Measurements from ENCODE around the gene RALGDS.
"Not testable (repeated sequence)": the region's sequence is repeated elsewhere in the genome, so short reads cannot be mapped to it uniquely, and the experiment has no call there.

The RALGDS gene

GRCh38 chr9:133086212-133086860, 34.7 kb downstream of the RALGDS start:
- DNase-seq = not testable (repeated sequence)

- DNase-seq = not testable (repeated sequence)
These were observed 37.4 kb downstream of the RALGDS start for GRCh38 chr9:133083688-133084087.

GRCh38 chr9:133081957-133082644, 38.9 kb downstream of the RALGDS start:
- not testable (repeated sequence) for DNase-seq

DNA sequence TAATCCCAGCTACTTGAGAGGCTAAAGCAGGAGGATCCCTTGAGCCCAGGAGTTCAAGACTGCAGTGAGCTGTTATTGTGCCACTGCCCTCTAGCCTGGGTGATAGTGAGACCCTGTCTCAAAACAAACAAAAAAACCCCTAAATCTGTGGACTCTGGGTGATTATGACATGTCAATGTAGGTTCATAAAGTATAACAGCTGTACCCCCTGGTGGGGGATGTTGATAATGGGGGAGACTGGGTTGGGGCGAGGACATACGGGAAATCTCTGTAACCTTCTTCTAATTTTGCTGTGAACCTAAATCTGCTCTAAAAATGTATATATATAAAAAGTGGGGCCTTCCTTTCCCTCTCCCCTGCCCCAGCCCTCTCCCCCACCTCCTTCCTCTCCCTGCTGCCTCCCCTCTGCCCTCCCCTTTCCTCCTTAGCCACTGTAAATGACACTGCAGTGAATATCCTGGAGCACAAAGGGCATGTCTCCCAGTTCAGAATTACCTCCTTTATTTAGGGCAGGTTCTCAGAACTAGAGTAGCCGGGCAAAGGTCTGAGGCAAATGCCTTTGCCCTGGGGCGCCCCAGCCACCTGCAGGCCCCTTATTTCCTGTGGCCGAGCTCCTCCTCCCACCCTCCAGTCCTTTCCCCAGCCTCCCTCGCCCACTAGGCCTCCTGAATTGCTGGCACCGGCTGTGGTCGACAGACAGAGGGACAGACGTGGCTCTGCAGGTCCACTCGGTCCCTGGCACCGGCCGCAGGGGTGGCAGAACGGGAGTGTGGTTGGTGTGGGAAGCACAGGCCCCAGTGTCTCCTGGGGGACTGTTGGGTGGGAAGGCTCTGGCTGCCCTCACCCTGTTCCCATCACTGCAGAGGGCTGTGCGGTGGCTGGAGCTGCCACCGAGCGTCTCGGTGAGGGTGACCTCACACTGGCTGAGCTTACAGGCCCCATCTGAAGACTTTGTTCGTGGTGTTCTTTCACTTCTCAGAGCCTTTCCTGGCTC, 40.0 kb downstream of the RALGDS start:
- not testable (repeated sequence) for DNase-seq

- DNase-seq = no peak
These were observed 40.9 kb downstream of the RALGDS start for GRCh38 chr9:133080161-133080560.

GRCh38 chr9:133078486-133078885, 42.6 kb downstream of the RALGDS start:
- no peak for DNase-seq

GRCh38 chr9:133076691-133077090, 44.3 kb downstream of the RALGDS start:
- DNase-seq = no peak

DNA sequence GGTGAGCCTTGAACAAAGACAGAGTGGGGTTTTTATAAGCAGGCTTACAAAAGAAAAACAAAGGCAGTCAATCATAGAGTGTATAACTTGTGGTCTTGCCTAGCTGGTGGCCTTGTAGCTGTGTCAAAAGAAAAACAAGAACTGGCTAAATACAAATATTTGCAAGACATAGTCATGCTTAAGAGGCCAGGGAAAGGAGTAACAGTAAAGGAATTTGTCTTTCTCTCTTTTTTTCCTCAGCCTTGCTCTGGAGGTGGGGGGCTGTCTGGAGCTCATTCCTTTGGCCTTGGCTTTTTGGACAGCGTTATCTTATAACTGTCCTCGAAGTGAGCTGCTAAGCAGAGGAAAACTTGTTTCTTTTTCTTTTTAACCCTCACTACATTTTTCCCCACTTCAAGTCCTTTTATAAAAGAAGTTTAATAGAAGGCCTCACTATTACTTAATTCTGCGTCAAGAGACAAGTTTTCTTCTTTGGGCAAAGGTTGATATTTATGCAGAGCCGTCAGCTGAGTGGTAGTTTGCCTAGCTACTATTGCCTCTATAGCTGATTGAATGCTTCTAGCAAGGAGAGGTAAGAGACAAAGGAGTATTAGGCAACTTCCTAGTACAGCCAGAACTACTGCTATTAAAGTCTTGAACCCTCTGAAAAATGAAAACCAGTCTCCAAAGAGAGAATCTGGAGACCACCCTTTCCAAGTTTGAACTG, 45.0 kb downstream of the RALGDS start:
- no peak for DNase-seq

DNA sequence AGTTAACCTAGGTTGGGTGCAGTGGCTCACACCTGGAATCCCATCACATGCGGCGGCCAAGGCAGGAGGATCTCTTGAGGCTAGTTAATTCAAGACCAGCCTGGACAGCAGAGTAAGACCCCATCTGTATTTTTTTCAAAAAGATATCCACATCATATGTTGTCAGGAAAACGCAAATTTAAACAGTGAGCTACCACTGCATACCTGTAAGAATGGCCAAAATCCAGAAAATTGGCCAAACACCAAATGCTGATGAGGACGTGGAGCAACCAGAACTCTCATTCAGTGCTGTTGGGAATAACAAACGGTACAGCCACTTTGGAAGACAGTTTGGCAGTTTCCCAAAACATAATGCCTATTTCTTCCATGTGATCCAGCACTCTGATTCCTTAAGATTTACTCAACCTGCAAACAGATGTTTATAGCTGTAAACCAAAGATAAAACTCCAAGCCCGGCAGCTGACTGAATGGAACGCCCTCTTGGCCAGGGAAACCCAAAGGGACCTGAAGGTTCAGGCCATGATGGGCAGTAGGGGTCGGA, 46.9 kb downstream of the RALGDS start:
- DNase-seq = no peak

DNA sequence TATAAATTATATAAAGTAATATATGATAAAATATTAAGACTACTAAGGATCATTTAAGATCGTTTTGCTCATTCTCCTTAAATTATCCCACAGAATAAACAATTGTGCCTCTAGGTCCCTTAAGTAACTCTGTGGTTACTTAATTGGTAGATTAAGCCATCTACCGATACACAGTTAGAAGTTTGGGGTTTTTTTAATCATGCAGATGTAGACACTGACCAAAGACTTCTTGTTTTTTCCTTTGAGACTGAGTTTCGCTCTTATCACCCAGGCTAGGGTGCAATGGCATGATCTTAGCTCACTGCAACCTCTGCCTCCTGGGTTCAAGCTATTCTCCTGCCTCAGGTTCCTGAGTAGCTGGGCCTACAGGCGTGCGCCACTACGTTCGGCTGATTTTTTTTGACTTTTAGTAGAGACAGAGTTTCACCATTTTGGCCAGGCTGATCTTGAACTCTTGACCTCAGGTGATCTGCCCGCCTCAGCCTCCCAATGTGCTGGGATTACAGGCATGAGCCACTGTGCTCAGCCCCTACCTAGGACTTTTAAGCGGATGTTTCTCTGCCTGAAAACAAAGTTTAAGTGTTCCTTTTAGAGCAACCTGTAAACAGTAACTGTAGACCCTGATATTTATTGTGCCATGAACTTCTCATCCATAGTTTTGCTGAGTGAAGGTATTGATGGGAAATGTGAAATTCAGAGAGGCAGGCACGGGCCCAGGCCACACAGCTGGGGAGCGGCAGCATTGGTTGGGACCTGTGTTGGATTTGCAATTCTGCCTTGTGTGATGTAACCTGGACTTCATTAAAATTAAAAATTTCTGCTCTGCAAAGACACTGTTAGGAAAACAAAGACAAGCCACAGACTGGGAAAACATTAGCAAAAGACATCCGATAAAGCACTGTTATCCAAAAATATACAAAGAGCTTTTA, 47.7 kb downstream of the RALGDS start:
- no peak for DNase-seq

GRCh38 chr9:133072210-133072609, 48.8 kb downstream of the RALGDS start:
- not testable (repeated sequence) for DNase-seq

DNA sequence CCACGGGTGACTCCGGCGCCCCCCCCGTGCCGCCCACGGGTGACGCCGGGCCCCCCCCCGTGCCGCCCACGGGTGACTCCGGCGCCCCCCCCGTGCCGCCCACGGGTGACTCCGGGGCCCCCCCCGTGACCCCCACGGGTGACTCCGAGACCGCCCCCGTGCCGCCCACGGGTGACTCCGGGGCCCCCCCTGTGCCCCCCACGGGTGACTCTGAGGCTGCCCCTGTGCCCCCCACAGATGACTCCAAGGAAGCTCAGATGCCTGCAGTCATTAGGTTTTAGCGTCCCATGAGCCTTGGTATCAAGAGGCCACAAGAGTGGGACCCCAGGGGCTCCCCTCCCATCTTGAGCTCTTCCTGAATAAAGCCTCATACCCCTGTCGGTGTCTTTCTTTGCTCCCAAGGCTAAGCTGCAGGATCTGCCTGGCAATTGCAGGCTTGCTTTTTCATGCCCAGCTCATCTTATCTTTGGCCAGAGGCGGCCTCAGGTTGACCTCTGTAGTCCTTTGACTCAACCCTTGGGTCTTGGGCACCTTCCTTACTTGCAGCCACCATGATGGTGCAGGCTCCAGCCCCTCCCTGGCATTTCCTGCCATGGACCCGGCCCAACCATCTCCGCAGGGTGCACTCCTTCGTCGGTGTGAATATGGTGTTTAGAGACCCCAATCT, 49.4 kb downstream of the RALGDS start:
- no peak for DNase-seq

DNA sequence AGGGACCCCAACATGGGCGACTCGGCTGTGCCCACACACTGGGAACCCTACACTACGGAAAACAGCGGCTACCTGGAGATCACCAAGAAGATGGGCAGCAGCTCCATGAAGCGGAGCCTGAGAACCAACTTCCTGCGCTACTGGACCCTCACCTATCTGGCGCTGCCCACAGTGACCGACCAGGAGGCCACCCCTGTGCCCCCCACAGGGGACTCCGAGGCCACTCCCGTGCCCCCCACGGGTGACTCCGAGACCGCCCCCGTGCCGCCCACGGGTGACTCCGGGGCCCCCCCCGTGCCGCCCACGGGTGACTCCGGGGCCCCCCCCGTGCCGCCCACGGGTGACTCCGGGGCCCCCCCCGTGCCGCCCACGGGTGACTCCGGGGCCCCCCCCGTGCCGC, 50.1 kb downstream of the RALGDS start:
- not testable (repeated sequence) for DNase-seq

DNA sequence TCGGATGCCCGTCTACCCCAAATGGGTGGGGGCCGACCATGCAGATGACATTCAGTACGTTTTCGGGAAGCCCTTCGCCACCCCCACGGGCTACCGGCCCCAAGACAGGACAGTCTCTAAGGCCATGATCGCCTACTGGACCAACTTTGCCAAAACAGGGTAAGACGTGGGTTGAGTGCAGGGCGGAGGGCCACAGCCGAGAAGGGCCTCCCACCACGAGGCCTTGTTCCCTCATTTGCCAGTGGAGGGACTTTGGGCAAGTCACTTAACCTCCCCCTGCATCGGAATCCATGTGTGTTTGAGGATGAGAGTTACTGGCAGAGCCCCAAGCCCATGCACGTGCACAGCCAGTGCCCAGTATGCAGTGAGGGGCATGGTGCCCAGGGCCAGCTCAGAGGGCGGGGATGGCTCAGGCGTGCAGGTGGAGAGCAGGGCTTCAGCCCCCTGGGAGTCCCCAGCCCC, 50.5 kb downstream of the RALGDS start:
- not testable (repeated sequence) for DNase-seq

GRCh38 chr9:133068431-133068830, 52.6 kb downstream of the RALGDS start:
- DNase-seq = not testable (repeated sequence)

DNA sequence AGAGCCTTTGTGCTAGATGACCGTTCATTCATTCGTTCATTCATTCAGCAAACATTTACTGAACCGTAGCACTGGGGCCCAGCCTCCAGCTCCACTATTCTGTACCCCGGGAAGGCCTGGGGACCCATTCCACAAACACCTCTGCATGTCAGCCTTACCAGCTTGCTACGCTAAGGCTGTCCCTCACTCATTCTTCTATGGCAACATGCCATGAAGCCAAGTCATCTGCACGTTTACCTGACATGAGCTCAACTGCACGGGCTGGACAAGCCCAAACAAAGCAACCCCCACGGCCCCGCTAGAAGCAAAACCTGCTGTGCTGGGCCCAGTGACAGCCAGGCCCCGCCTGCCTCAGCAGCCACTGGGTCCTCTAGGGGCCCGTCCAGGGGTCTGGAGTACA, 53.2 kb downstream of the RALGDS start:
- no peak for DNase-seq

DNA sequence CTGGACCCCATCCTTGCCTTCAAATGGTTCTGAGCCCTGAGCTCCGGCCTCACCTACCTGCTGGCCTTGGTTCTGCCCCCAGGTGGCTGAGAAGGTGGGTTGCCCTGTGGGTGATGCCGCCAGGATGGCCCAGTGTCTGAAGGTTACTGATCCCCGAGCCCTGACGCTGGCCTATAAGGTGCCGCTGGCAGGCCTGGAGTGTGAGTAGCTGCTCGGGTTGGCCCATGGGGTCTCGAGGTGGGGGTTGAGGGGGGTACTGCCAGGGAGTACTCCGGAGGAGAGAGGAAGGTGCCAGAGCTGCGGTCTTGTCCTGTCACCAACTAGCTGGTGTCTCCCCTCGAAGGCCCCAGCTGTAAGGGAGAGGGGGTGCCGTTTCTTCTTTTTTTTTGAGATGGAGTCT, 54.0 kb downstream of the RALGDS start:
- DNase-seq = no peak

GRCh38 chr9:133066181-133066983, 54.7 kb downstream of the RALGDS start:
- DNase-seq = no peak

DNA sequence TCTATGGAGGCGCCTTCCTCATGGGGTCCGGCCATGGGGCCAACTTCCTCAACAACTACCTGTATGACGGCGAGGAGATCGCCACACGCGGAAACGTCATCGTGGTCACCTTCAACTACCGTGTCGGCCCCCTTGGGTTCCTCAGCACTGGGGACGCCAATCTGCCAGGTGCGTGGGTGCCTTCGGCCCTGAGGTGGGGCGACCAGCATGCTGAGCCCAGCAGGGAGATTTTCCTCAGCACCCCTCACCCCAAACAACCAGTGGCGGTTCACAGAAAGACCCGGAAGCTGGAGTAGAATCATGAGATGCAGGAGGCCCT, 56.0 kb downstream of the RALGDS start:
- DNase-seq = no peak
